ENCODE results near the gene UROC1. TPM values are rescaled to one million over a fixed set of nuclear protein-coding genes. Genes with fewer than 3 reads are reported as not detected.

The UROC1 gene
- total RNA-seq, 1 donor = not detected

DNA sequence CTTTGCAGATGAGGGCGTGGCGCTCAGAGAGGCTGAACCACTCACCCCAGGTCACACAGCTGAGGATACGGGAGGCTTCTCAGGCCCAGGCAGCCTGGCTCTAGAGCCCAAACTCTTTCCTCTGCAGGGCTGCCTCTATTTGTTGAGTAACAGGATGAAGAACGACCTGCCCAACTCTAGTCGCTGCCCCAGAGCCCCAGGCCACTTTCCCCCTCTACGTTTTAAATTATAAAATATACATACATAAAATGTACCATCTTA, 22.7 kb downstream of the UROC1 start:
- Histone ChIP-seq H3K27me3 (ENCODE audit: insufficient read depth, low read length) (peaks cover 19% of the 10 kb centered on the region), H3K36me3 (ENCODE audit: insufficient read depth, low read length) (no peaks in the 10 kb centered on the region), H3K9me3 (ENCODE audit: low read depth, low read length) (no peaks in the 10 kb centered on the region), H3K4me3 (ENCODE audit: insufficient read depth, low read length) (no peak overlapping the region), H2AFZ (ENCODE audit: low read length) (no peak overlapping the region), H3K27ac (ENCODE audit: low read depth, low read length) (no peak overlapping the region), H3K4me2 (ENCODE audit: insufficient read depth, low read length) (no peak overlapping the region), H4K20me1 (ENCODE audit: insufficient read depth, low read length) (no peaks in the 10 kb centered on the region), H3K79me2 (ENCODE audit: insufficient read depth, low read length) (no peaks in the 10 kb centered on the region), H3K4me1 (ENCODE audit: insufficient read depth, low read length) (no peaks in the 10 kb centered on the region)
- TF ChIP-seq, protein P1, sequence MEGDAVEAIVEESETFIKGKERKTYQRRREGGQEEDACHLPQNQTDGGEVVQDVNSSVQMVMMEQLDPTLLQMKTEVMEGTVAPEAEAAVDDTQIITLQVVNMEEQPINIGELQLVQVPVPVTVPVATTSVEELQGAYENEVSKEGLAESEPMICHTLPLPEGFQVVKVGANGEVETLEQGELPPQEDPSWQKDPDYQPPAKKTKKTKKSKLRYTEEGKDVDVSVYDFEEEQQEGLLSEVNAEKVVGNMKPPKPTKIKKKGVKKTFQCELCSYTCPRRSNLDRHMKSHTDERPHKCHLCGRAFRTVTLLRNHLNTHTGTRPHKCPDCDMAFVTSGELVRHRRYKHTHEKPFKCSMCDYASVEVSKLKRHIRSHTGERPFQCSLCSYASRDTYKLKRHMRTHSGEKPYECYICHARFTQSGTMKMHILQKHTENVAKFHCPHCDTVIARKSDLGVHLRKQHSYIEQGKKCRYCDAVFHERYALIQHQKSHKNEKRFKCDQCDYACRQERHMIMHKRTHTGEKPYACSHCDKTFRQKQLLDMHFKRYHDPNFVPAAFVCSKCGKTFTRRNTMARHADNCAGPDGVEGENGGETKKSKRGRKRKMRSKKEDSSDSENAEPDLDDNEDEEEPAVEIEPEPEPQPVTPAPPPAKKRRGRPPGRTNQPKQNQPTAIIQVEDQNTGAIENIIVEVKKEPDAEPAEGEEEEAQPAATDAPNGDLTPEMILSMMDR (IDR thresholded peaks at IDR 0.05; ENCODE audit: extremely low read depth, low read depth, low read length) = no peak
- DNase-seq (ENCODE audit: insufficient read length, low spot score, missing footprints) = no peak

DNA sequence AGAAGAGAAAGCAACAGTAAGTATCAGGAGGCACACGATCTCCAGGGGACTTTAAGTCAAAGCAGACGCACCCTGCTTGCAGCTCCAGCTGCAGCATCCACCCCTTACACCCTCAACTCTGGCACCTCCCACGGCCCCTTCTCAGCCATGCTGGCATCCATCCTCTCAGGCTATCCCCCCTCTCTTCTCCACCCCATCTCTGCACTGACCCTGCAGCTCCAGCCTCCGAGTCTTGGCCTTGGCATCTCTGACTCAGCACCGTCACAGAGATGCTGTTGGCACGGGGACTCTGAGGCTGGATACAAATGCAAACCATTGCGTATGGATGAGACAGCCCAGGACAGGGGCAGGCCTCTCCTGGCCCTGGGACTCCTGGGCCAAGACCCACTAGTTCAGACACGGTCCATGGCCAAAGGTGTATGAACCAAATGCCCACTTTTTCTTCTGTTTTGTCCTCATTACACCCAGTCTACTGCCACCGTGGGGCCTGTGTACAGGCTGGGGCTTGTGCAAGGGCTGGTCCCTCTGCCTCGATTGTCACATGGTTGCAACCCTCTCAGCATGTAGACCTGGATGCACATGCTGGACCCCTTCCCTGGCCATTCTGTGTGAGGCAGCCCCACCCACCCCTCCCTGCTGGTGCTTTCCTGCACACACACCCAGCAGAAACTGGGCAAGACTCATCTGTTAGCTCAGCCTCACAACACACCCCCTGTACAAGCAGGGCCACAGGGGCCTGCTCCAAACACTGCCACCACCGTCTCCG, 23.2 kb downstream of the UROC1 start:
- Histone ChIP-seq H4K20me1 (ENCODE audit: insufficient read depth, low read length) (no peaks in the 10 kb centered on the region), H3K4me3 (ENCODE audit: insufficient read depth, low read length) (no peak overlapping the region), H3K4me2 (ENCODE audit: insufficient read depth, low read length) (no peak overlapping the region), H3K27me3 (ENCODE audit: insufficient read depth, low read length) (peaks cover 22% of the 10 kb centered on the region), H2AFZ (ENCODE audit: low read length) (no peak overlapping the region), H3K9me3 (ENCODE audit: low read depth, low read length) (no peaks in the 10 kb centered on the region), H3K79me2 (ENCODE audit: insufficient read depth, low read length) (no peaks in the 10 kb centered on the region), H3K4me1 (ENCODE audit: insufficient read depth, low read length) (no peaks in the 10 kb centered on the region), H3K36me3 (ENCODE audit: insufficient read depth, low read length) (no peaks in the 10 kb centered on the region), H3K27ac (ENCODE audit: low read depth, low read length) (no peak overlapping the region)
- TF ChIP-seq, protein P1 (IDR thresholded peaks at IDR 0.05; ENCODE audit: extremely low read depth, low read depth, low read length) = no peak
- peak; percentile 91 for DNase-seq (ENCODE audit: insufficient read length, low spot score, missing footprints)

DNA sequence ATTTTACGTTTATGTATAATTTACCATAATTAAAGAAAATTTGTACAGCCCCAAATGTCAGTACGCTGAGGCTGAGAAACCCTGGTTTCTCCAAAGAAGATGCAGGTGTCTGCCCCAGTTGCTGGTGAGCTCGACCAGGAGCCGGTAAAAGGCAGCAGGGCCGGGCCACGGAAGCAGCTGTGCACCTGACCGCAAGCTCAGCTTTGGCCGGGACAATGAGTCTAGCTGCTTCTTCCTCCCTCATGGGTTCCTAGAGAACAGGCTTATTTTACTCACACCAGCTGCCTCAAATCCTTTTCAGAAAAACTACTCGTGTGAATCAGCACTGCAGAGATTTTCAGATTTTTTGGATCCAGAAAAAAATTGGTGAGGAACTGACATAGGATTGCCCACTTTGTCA, 23.8 kb downstream of the UROC1 start:
- no peaks in the 10 kb centered on the region for H3K79me2 ChIP-seq (ENCODE audit: insufficient read depth, low read length)

DNA sequence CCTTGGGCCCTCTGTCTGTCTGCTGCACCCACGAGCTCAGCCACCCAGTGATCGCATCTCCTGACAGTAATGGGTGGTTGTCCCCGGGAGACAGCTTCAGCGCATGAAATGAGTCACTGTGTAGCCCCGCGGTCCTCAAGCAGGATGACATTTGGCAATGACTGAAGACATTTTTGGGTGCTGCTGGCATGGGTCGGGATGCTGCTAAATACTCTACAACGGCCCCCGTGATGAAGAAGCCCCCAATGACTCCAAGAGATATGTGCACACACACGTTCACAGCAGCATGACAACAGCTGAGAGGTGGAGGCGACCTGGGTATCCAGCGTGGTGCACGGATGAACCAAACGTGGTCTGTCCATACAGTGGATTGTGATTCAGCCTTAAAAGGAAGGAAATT, 24.5 kb downstream of the UROC1 start:
- H3K36me3 ChIP-seq (ENCODE audit: insufficient read depth, low read length) = no peaks in the 10 kb centered on the region
- no peaks in the 10 kb centered on the region for H4K20me1 ChIP-seq (ENCODE audit: insufficient read depth, low read length)
- no peak overlapping the region for H3K4me2 ChIP-seq (ENCODE audit: insufficient read depth, low read length)
- peaks cover 22% of the 10 kb centered on the region for H3K27me3 ChIP-seq (ENCODE audit: insufficient read depth, low read length)
- no peak overlapping the region for H2AFZ ChIP-seq (ENCODE audit: low read length)
- no peak overlapping the region for H3K27ac ChIP-seq (ENCODE audit: low read depth, low read length)
- no peaks in the 10 kb centered on the region for H3K9me3 ChIP-seq (ENCODE audit: low read depth, low read length)
- no peaks in the 10 kb centered on the region for H3K79me2 ChIP-seq (ENCODE audit: insufficient read depth, low read length)
- DNase-seq (ENCODE audit: insufficient read length, low spot score, missing footprints) = no peak
- TF ChIP-seq, protein P1 (IDR thresholded peaks at IDR 0.05; ENCODE audit: extremely low read depth, low read depth, low read length) = no peak
- no peaks in the 10 kb centered on the region for H3K4me1 ChIP-seq (ENCODE audit: insufficient read depth, low read length)
- H3K4me3 ChIP-seq (ENCODE audit: insufficient read depth, low read length) = no peak overlapping the region

More for the DNA sequence above, 23.8 kb downstream of the UROC1 start:
- H3K27me3 ChIP-seq (ENCODE audit: insufficient read depth, low read length) = peaks cover 22% of the 10 kb centered on the region
- H3K27ac ChIP-seq (ENCODE audit: low read depth, low read length) = no peak overlapping the region
- no peak overlapping the region for H2AFZ ChIP-seq (ENCODE audit: low read length)
- no peaks in the 10 kb centered on the region for H3K4me1 ChIP-seq (ENCODE audit: insufficient read depth, low read length)
- no peak for DNase-seq (ENCODE audit: insufficient read length, low spot score, missing footprints)
- no peak overlapping the region for H3K4me3 ChIP-seq (ENCODE audit: insufficient read depth, low read length)
- TF ChIP-seq, protein P1 (IDR thresholded peaks at IDR 0.05; ENCODE audit: extremely low read depth, low read depth, low read length) = no peak
- no peaks in the 10 kb centered on the region for H4K20me1 ChIP-seq (ENCODE audit: insufficient read depth, low read length)
- no peak overlapping the region for H3K4me2 ChIP-seq (ENCODE audit: insufficient read depth, low read length)
- H3K36me3 ChIP-seq (ENCODE audit: insufficient read depth, low read length) = no peaks in the 10 kb centered on the region
- H3K9me3 ChIP-seq (ENCODE audit: low read depth, low read length) = no peaks in the 10 kb centered on the region
